IMR-90 (cell line): Measurements from ENCODE around the gene TAF11. TPM values are rescaled to one million over a fixed set of nuclear protein-coding genes. Genes with fewer than 3 reads are reported as not detected.

ENCODE experiments used
- ATAC-seq: fragments of 200-7000 bp; cut with Tn5 transposase; 2 replicates; pipeline ENCODE4 v1.9.1; 2020; ENCODE audit warnings: low read depth, mild to moderate bottlenecking, moderate library complexity
- BruUV-seq: library from RNA; stranded (reverse); fragments of 400-500 nt; replicated peaks from 2 replicates; lab custom pipeline; 2021; lab: Mats Ljungman, UMichigan
- CTCF ChIA-PET: fragments of 300-600 bp; formaldehyde crosslinking; extraction: SDS; loops from one replicate; lab custom pipeline; 2021; ENCODE audit warnings: antibody characterized with exemption; lab: Yijun Ruan, JAX
- POLR2A ChIA-PET: fragments of 300-600 bp; sonication (Branson Sonifier 250); formaldehyde crosslinking; loops from one replicate; lab custom pipeline; 2022; ENCODE audit warnings: antibody characterized with exemption; ENCODE audit not compliant: unreplicated experiment; lab: Charles Lee
- DNase-seq: peaks from one replicate; pipeline ENCODE4 v3.0.0; 2013
- H2AFZ ChIP-seq: replicated peaks from 2 replicates; pipeline ENCODE3; 2013; ENCODE audit warnings: low read length, mild to moderate bottlenecking; ENCODE audit not compliant: poor library complexity
- H2AK5ac ChIP-seq: 2 replicates; pipeline ENCODE4 v1.6.1; 2013; ENCODE audit warnings: low read depth, low read length, inconsistent platforms
- H2AK9ac ChIP-seq: replicated peaks from 2 replicates; pipeline ENCODE3; 2013; ENCODE audit warnings: mild to moderate bottlenecking, low read depth, low read length, moderate library complexity; ENCODE audit not compliant: poor library complexity
- H2BK120ac ChIP-seq: 2 replicates; pipeline ENCODE4 v1.6.1; 2013; ENCODE audit warnings: low read depth, low read length, inconsistent platforms
- H2BK15ac ChIP-seq: 3 replicates; pipeline ENCODE4 v1.6.1; 2013; ENCODE audit warnings: low read depth, low read length, inconsistent platforms
- H2BK20ac ChIP-seq: 2 replicates; pipeline ENCODE4 v1.6.1; 2013; ENCODE audit warnings: low read depth, mild to moderate bottlenecking, inconsistent platforms, low read length, moderate library complexity
- H2BK5ac ChIP-seq: 2 replicates; pipeline ENCODE4 v1.6.1; 2013; ENCODE audit warnings: mild to moderate bottlenecking, low read depth, low read length, inconsistent platforms; ENCODE audit not compliant: poor library complexity, severe bottlenecking
- H3K14ac ChIP-seq: replicated peaks from 2 replicates; pipeline ENCODE4 v1.6.1; 2013; ENCODE audit warnings: low read depth, low read length, inconsistent platforms
- H3K18ac ChIP-seq: 2 replicates; pipeline ENCODE4 v1.6.1; 2013; ENCODE audit warnings: low read depth, low read length, control low read depth
- H3K23ac ChIP-seq: 2 replicates; pipeline ENCODE4 v1.6.1; 2013; ENCODE audit warnings: low read depth, low read length, inconsistent platforms
- H3K27ac ChIP-seq: 2 replicates; pipeline ENCODE4 v1.5.1; 2013; ENCODE audit warnings: mild to moderate bottlenecking, control low read depth, low read length; ENCODE audit not compliant: insufficient read depth
- H3K27me3 ChIP-seq: 2 replicates; pipeline ENCODE4 v1.6.1; 2013; ENCODE audit warnings: low read length; ENCODE audit not compliant: control insufficient read depth, insufficient read depth
- H3K36me3 ChIP-seq: 2 replicates; pipeline ENCODE4 v1.6.1; 2013; ENCODE audit warnings: low read length, mixed read lengths; ENCODE audit not compliant: control insufficient read depth, insufficient read depth
- H3K4ac ChIP-seq: 2 replicates; pipeline ENCODE4 v1.6.1; 2013; ENCODE audit warnings: low read depth, low read length, inconsistent platforms
- H3K4me1 ChIP-seq: 2 replicates; pipeline ENCODE4 v1.6.1; 2013; ENCODE audit warnings: low read length, mixed read lengths; ENCODE audit not compliant: control insufficient read depth, insufficient read depth
- H3K4me2 ChIP-seq: 2 replicates; pipeline ENCODE4 v1.6.1; 2013; ENCODE audit warnings: low read depth, mild to moderate bottlenecking, control low read depth, low read length, moderate library complexity
- H3K4me3 ChIP-seq: 2 replicates; pipeline ENCODE4 v1.5.1; 2013; ENCODE audit warnings: low read depth, mild to moderate bottlenecking, control low read depth, low read length, moderate library complexity; ENCODE audit not compliant: insufficient read depth
- H3K56ac ChIP-seq: 2 replicates; pipeline ENCODE4 v1.6.1; 2013; ENCODE audit warnings: low read length, inconsistent platforms; ENCODE audit not compliant: insufficient read depth; ENCODE audit errors: extremely low read depth
- H3K79me1 ChIP-seq, 2 experiments: 2 replicates each; pipeline ENCODE4 v1.6.1; 2013; ENCODE audit warnings: low read length in 2 of 2, inconsistent platforms in 1 of 2, low read depth in 1 of 2
- H3K9ac ChIP-seq: 2 replicates; pipeline ENCODE4 v1.6.1; 2013; ENCODE audit warnings: low read depth, low read length, control low read depth
- H3K9me1 ChIP-seq: 2 replicates; pipeline ENCODE4 v1.6.1; 2013; ENCODE audit warnings: low read length, inconsistent platforms; ENCODE audit not compliant: insufficient read depth
- H3K9me3 ChIP-seq: 2 replicates; pipeline ENCODE4 v1.6.1; 2013; ENCODE audit warnings: low read length; ENCODE audit not compliant: control insufficient read depth, insufficient read depth
- H4K20me1 ChIP-seq: 2 replicates; pipeline ENCODE4 v1.6.1; 2013; ENCODE audit warnings: low read length, inconsistent platforms; ENCODE audit not compliant: insufficient read depth
- H4K5ac ChIP-seq: 2 replicates; pipeline ENCODE4 v1.6.1; 2013; ENCODE audit warnings: mild to moderate bottlenecking, low read depth, low read length, control low read depth
- H4K8ac ChIP-seq, 2 experiments: 2 replicates each; pipeline ENCODE4 v1.6.1; 2013; ENCODE audit warnings: low read depth in 2 of 2, low read length in 2 of 2, control low read depth in 1 of 2, inconsistent platforms in 1 of 2
- H4K91ac ChIP-seq: 2 replicates; pipeline ENCODE4 v1.6.1; 2013; ENCODE audit warnings: low read depth, low read length, inconsistent platforms; ENCODE audit not compliant: insufficient read depth
- BHLHE40 ChIP-seq: fragments of 150-350 bp; IDR thresholded peaks from 2 replicates; pipeline ENCODE4 v1.6.1; 2016; ENCODE audit warnings: mild to moderate bottlenecking, low read depth, low read length
- CEBPB ChIP-seq: IDR thresholded peaks from 2 replicates; pipeline ENCODE4 v1.6.1; 2012; ENCODE audit warnings: low read depth, low read length, improper control_type of control experiment
- CHD1 ChIP-seq: IDR thresholded peaks from 2 replicates; pipeline ENCODE4 v1.6.1; 2012; ENCODE audit warnings: low read depth, low read length, improper control_type of control experiment
- CTCF ChIP-seq: conservative IDR thresholded peaks from 2 replicates; pipeline ENCODE4 v1.5.1; 2012; ENCODE audit warnings: mild to moderate bottlenecking, low read depth, low read length, improper control_type of control experiment
- FOS ChIP-seq: fragments of 150-350 bp; IDR thresholded peaks from 2 replicates; pipeline ENCODE4 v1.6.1; 2016; ENCODE audit warnings: low read depth, low read length
- MAFK ChIP-seq: IDR thresholded peaks from 2 replicates; pipeline ENCODE4 v1.6.1; 2012; ENCODE audit warnings: low read depth, low read length, improper control_type of control experiment
- MAZ ChIP-seq: IDR thresholded peaks from 2 replicates; pipeline ENCODE4 v1.6.1; 2012; ENCODE audit warnings: low read depth, mild to moderate bottlenecking, low read length, improper control_type of control experiment, moderate library complexity, borderline replicate concordance
- MXI1 ChIP-seq: IDR thresholded peaks from 2 replicates; pipeline ENCODE4 v1.6.1; 2012; ENCODE audit warnings: low read depth, mild to moderate bottlenecking, low read length, moderate library complexity, borderline replicate concordance
- NFE2L2 ChIP-seq: fragments of 150-350 bp; IDR thresholded peaks from 2 replicates; pipeline ENCODE4 v1.6.1; 2016; ENCODE audit warnings: low read depth, mild to moderate bottlenecking, low read length
- RAD21 ChIP-seq: IDR thresholded peaks from 2 replicates; pipeline ENCODE4 v1.6.1; 2012; ENCODE audit warnings: low read length, improper control_type of control experiment
- RCOR1 ChIP-seq: IDR thresholded peaks from 2 replicates; pipeline ENCODE4 v1.6.1; 2012; ENCODE audit warnings: mild to moderate bottlenecking, low read length, improper control_type of control experiment; ENCODE audit not compliant: insufficient replicate concordance
- RFX5 ChIP-seq: IDR thresholded peaks from 2 replicates; pipeline ENCODE4 v1.8.0; 2012; ENCODE audit warnings: low read depth, mild to moderate bottlenecking, low read length, moderate library complexity
- SMC3 ChIP-seq: fragments of 150-350 bp; IDR thresholded peaks from 2 replicates; pipeline ENCODE4 v1.6.1; 2016; ENCODE audit warnings: low read depth, mild to moderate bottlenecking, antibody characterized with exemption, low read length, moderate library complexity
- USF2 ChIP-seq: fragments of 150-350 bp; IDR thresholded peaks from 2 replicates; pipeline ENCODE4 v1.6.1; 2017; ENCODE audit warnings: mild to moderate bottlenecking, antibody characterized with exemption, low read length, low read depth
- WGBS, 2 experiments: methylation state at CpG; one replicate each; pipeline versions ENCODE4 v1.1.5 to v1.1.7; 2013; ENCODE audit warnings: missing lambda C conversion rate in 2 of 2; ENCODE audit not compliant: insufficient read length in 1 of 2; ENCODE audit errors: extremely low coverage in 2 of 2; 5-methylcytosine and 5-hydroxymethylcytosine counted together
- dilution Hi-C: fragments of 300-500 bp; cut with HindIII; formaldehyde crosslinking; loops from one replicate; pipeline ENCODE4 v1.14.3; 2018; ENCODE audit warnings: low sequenced_read_pairs; ENCODE audit not compliant: unreplicated experiment
- in situ Hi-C: fragments of 300-500 bp; cut with MboI; formaldehyde crosslinking; loops from 3 replicates; pipeline ENCODE4 v1.14.3; 2019; ENCODE audit warnings: low sequenced_read_pairs, inconsistent platforms, mixed read lengths
- intact Hi-C: fragments of 100-400 bp; cut with micrococcal nuclease; formaldehyde crosslinking; loops from 2 replicates; pipeline ENCODE4 v1.10.0; 2022
- polyA plus RNA-seq, 3 experiments: library from polyadenylated mRNA; depleted of rRNA; stranded (reverse); fragments of >200 nt; gene quantifications; 2 replicates each; pipeline ENCODE4 v1.2.3, GENCODE V29; 2012; ENCODE audit warnings: low replicate concordance in 1 of 3
- total RNA-seq: library from RNA; depleted of rRNA; stranded (reverse); fragments of >200 nt; gene quantifications from 2 replicates; pipeline ENCODE4 v1.2.3, GENCODE V29; 2012
- TF ChIP-seq, protein P1 (sequence below): fragments of 150-350 bp; IDR thresholded peaks from 2 replicates; pipeline ENCODE4 v1.6.1; 2016; ENCODE audit warnings: low read depth, mild to moderate bottlenecking, low read length, moderate library complexity, borderline replicate concordance

The TAF11 gene
- total and polyA plus RNA-seq, 2 of the 4 experiments (the other 2 are of a cell fraction): 12.7 to 23.3 TPM

DNA sequence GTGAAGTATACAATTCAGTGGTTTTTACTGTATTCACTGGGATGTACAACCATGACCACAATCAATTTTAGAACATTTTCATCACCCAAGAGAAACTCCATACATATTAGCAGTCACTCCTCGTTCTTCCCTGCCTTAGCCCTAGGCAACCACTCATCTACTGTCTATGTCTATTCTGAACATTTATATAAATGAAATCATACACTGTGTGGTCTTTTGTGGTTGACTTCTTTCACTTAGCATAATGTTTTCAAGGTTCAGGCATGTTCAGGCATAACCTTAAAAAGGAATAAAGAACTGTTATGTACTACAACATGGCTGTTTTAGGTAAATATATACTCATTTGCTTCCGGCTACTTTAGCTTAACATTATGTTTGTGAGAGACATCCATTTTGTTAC lies 58.7 kb downstream of the TAF11 start:
- H2BK5ac ChIP-seq: no peak overlapping the region
- no peaks in the 10 kb centered on the region; the same call in 1 of the 2 replicates for H3K9me1 ChIP-seq
- ChIA-PET CTCF (no interaction called here), POLR2A (no interaction called here)
- no peak overlapping the region for H2AK5ac ChIP-seq
- no peak overlapping the region for H2AFZ ChIP-seq
- in situ Hi-C loops: no loop called here
- H4K8ac ChIP-seq: no peak overlapping the region; a peak in 1 of 4 replicates
- H3K23ac ChIP-seq: no peak overlapping the region
- H3K79me1 ChIP-seq: no peaks in the 10 kb centered on the region
- no peak for DNase-seq
- no CpG with 5 or more reads among the region's 2 CpGs for WGBS, 2 experiments
- H4K20me1 ChIP-seq: no peaks in the 10 kb centered on the region
- H3K27ac ChIP-seq: no peak overlapping the region
- no peak overlapping the region for H3K4me2 ChIP-seq
- H3K18ac ChIP-seq: no peak overlapping the region
- TF ChIP-seq CHD1 (no peak), MXI1 (no peak), CEBPB (no peak), USF2 (no peak), FOS (no peak), MAZ (no peak), SMC3 (no peak), BHLHE40 (no peak), RCOR1 (no peak), RFX5 (no peak), NFE2L2 (no peak), RAD21 (no peak), MAFK (no peak), CTCF (no peak)
- TF ChIP-seq, protein P1, sequence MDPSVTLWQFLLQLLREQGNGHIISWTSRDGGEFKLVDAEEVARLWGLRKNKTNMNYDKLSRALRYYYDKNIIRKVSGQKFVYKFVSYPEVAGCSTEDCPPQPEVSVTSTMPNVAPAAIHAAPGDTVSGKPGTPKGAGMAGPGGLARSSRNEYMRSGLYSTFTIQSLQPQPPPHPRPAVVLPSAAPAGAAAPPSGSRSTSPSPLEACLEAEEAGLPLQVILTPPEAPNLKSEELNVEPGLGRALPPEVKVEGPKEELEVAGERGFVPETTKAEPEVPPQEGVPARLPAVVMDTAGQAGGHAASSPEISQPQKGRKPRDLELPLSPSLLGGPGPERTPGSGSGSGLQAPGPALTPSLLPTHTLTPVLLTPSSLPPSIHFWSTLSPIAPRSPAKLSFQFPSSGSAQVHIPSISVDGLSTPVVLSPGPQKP: no peak
- no peak overlapping the region for H3K56ac ChIP-seq
- no peak overlapping the region for H3K4ac ChIP-seq
- no peaks in the 10 kb centered on the region for H3K27me3 ChIP-seq
- no TSS peak for BruUV-seq
- H2AK9ac ChIP-seq: no peak overlapping the region
- intact Hi-C loops: no loop called here
- no peak overlapping the region for H2BK15ac ChIP-seq
- H2BK120ac ChIP-seq: no peak overlapping the region
- H3K9me3 ChIP-seq: no peaks in the 10 kb centered on the region
- no peak overlapping the region for H4K5ac ChIP-seq
- ATAC-seq: no peak
- H2BK20ac ChIP-seq: no peak overlapping the region
- no peak overlapping the region for H3K9ac ChIP-seq
- H3K14ac ChIP-seq: no peak overlapping the region
- no peaks in the 10 kb centered on the region for H3K4me1 ChIP-seq
- no peak overlapping the region for H4K91ac ChIP-seq
- dilution Hi-C loops: no loop called here
- H3K4me3 ChIP-seq: no peak overlapping the region
- H3K36me3 ChIP-seq: no peaks in the 10 kb centered on the region
